AG08396 (cell line): ENCODE data around the gene URB1.
"Not testable (repeated sequence)": the region's sequence is repeated elsewhere in the genome, so short reads cannot be mapped to it uniquely, and the experiment has no call there.

Experiments
- DNase-seq: peaks from one replicate; pipeline ENCODE4 v3.0.0; 2012; ENCODE audit warnings: low spot score, mixed read lengths

The URB1 gene, protein sequence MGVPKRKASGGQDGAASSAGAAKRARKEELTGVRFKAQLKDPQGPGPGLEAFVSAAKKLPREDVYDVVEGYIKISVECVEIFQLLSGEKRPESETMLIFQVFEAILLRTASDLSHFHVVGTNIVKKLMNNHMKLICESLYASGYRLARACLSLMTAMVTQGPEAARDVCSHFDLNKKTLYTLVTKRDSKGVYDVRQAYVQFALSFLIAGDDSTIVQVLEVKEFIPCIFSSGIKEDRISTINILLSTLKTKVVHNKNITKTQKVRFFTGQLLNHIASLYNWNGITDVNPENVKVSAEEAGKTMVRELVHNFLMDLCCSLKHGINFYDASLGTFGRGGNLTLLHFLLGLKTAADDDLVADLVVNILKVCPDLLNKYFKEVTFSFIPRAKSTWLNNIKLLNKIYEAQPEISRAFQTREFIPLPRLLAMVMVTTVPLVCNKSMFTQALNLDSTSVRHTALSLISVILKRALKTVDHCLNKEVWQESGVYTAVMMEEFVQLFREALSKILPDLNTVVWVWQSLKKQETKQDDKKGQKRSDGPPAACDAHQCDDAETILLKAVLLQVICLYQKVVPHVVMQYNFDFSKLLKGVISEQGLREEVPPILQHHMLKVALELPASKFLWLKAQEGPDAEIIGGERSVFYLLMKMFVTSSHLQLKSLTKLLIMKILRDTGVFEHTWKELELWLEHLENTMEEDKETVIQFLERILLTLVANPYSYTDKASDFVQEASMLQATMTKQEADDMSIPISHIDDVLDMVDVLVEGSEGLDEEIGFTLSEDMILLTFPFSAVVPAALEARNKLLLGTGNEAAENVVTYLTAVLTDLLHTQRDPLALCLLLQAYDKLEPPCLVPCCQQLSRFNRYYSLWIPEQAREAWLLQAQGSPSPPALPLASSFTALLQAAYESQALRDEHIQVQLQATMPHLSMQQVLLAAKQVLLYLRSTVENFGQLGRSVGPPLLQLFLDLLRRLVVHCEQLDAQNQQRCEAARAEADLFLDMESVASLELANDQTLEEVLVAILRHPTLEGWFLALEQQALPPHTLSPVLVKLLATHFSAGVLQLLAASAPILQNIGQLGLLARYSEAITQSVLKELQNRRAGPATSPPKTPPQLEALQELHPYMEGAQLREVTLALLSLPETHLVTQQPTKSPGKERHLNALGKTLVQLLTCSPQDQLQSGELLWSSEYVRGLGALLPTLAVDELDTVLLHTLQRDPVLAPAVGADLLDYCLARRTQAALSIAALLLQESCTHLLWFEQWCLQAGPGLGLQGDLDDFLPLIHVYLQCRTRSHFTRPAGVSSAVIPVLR (N-terminal part only)

DNA sequence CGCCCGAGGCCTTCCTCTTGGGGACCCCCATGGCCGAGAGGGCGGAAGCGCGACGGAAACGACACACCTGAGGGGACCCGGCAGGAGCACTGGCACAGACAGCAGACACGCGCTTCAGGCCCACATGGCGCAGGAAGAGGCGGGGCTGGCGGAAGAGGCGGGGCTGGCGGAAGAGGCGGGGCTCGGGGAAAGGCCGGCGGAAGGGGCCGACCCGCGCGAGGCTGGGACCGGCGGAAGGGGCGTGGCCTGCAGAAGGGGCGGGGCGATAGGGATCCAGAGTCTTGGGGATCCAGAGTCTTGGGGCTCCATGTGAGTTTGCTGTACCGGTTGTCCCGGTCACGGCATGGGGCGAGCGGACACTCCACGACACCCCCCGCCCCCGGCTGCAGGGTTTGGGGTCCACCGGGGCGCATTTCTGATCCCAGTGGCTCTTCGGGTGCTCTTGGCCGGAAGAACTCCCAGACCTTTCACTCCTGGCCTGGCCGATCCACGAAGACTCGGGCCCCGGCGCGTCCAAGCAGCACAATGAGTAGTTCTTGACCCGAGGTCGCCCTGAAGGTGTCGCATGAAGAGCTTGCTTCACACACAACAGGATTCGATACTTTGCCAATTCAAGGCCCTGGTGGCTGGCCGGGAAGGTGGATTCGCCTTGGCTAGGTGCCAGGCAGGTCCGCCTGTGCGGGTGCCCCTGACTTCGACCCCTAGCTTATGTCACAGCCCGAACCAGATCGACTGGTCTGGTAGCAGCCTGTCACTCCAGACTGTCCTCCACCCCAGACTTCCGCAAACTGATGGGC, at the start of gene URB1:
URB1 (minus strand) TSS at position 133 of the 797 bp plus-strand sequence; CDS start at position 31, 102 bp downstream.
- DNase-seq = peak; percentile 95

DNA sequence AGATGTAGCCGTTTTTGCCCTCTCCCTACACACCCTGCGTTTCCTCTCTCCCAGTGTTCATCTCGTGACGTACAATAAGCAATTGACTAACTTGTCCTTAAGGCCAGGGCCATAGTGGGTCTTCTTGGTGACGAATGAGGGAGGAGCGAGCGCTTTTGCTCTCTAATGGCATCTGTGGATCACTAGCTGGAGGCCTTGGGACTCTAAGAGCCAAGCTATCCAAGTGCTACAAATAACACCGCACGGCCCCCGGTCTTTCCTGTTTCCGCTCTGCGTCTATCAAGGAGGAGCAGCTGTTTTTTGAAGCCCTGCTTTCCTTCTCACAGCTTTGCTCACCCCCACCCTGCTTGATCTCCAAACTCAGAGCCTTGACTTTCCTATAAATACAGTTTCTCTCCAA, 44.9 kb upstream of the URB1 start:
- no peak for DNase-seq

DNA sequence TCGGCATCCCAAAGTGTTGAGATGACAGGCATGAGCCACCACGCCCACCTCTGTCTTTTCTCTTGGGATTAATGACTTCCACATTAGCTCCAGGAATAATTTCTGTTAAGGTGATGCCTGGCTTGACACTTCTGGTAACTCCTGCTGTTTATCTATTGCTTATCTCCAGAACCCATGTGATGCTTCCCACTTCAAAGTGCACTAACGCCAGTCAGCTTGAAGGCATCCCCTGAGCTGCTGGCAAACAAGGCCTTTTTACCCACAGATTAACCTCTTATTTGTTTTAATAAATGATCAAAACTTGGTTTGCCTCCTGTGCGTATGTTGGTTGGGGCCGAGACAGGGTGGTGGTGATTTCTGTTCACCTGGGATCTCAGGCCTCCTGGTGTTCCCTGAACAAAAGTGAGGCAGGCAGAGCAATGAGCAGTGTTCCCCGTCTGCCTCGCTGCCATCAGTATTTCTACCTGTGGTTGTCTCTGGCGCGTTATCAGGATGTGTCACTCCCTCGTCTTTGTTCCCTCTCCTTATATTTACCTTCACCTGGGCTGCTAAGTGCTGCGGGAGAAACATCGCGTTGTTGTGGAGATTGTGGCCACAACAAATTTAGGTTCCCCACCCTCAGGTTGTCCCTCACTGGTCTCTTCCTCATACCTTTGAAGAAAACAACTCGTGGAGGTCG, 40.3 kb upstream of the URB1 start:
- DNase-seq = not testable (repeated sequence)

DNA sequence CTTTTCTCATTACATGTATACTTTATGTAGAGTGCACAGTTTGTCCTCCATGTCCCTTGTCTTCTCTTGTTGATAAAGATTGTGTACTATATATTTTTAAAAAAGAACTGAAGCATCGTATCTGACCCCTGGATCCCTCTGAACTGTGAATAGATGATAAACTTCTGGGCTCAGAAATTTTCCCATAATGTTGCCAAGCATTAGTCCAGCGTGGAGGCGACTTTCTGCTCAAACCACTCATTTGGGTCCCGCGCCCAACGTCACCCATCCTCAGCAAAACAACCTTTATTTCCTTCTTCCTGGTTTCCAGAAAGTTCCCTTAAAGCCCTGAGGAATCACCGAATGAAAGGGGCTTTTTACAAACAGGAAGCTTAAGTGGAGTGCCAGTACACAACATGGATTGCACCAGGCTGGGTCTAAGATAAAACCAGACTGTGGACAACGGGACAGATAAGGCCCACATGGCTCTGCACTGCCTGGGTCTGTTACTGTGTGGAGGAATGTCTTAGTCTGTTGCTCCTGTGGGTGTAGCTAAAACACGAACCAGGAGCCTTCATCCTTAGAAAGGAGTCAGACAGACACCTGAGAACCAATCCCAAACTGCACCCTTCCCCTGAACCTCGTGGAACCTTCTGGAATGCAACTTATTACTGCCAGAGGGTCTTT, 35.3 kb upstream of the URB1 start:
- no peak for DNase-seq

DNA sequence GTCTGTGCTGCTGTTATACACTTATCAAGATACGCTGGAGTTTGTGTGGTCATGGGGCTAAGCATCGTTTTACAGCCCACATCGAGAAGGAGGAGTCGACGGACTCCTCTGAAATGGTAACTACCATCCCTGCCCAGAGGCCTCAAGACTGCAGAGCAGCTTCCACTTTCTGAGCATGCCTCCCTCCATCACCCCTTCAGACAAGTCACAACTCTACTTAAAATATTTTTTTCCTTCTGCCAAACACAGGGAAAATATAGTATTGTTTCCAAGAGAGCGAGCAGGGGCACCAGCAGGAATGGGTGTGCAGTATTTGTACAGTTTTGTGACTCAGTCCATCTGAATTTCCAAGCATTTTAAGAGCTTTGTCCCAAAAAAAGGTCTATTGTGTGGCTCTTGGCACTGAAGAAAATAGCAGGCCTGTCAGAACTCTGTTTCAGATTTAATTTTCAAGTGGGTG, 33.8 kb upstream of the URB1 start:
- DNase-seq = peak; percentile 24

DNA sequence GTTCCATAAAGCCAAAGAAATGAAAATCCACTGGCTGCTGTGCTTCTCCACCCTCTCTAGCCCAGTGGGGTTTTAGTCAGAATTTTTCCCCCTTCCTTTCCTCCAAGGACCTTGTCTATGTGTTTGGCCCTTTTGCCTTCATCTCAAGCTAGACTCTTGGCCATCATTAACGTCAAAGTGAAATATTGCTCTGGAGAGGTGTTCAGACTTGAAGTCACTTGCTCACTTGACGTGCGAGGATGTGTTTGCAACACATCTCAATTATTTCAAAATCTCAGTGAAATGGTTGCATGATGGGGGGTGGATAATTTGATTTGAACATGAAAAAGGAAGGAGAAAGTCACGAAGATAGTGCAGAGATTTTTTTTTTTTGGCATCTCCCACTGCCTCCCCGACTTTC, 33.3 kb upstream of the URB1 start:
- DNase-seq = no peak

DNA sequence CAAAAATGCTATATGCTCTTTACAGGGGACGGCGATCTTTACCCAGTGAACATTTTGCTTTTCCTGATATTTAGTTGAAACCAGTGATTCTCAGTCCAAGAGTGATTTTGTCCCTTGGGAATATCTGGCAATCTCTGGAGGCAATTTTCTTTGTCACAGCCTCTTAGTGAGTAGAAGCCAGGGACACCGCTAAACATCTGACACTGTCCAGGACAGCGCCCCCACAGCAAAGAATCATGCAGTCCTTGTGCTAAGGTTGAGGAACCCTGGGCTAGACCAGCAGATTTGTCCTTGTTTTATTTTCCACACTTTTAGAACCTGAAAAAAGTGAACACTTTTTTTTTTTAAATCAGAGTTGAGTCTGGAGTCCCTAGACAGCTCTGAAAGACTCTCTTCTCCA, 32.8 kb upstream of the URB1 start:
- no peak for DNase-seq

DNA sequence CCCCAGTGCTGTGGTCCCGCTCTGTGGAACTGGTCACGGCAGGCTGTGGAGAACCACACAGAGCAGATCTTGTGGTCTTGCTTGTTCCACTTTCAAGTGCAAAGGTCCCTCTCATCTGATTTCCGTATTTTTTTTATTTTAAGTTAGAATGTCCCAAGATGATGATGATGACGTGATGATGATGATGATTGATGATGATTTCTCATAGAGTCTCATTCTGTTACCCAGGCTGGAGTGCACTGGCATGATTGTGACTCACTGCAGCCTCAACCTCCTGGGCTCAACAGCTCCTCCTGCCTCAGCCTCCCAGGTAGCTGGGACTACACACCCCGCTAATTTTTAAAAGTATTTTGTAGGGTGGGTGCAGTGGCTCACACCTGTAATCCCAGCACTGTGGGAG, 31.9 kb upstream of the URB1 start:
- DNase-seq = no peak

DNA sequence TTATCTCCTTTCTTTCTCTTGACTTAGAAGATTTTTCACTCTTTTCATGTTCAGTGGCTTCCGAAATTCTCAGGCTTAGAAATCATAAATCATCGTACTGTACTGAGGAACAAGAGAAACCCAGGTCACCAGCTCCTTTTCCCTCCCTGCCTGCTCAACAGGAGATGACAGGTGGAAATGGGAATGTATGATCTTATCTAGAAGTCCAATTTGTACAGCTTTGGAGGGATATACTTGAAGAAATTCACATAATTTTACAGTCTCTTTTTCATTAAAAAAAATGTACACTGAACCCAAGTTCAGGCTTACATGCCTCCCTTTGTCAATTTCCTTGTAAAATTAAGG, 31.4 kb upstream of the URB1 start:
- DNase-seq = no peak

DNA sequence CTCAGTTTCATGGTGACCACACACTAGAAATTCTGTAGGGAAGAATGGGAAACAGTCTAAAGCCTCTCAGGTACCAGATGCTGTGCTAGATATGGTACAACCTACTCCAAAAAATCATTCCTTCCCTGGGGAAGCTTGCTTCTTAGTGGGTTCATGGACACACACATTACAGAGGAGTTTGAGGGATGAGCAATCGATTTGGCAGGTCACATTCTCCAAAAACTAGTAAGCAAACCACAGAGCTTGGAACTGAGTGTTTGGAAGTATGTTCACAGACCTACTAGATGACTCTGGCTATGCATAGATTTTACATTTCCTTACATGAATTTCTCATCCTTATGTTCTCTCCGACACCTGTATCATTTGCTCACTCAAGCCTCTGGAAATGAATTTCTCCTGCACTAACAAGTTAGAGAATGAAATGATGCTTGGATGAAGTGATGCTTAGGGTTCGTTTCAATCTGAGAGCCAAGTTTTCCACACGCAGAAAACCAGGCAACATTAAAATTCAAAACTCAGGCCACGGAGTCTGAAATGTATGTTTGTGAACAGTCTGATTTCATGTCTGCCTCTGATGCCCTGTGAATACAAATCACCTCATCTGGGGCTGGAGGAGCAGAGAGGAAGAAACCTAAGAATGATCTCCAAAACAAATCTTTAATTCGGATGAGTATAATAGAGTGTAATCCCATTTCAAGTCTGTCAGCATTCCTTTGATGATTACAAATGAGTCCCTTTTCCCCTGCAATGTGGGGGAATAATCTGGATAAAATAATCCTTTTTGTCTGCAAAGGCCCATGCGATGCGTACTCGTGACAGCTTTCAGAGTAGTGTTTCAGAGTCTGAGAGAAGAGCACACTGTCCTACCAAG, 30.7 kb upstream of the URB1 start:
- DNase-seq = peak; percentile 75

DNA sequence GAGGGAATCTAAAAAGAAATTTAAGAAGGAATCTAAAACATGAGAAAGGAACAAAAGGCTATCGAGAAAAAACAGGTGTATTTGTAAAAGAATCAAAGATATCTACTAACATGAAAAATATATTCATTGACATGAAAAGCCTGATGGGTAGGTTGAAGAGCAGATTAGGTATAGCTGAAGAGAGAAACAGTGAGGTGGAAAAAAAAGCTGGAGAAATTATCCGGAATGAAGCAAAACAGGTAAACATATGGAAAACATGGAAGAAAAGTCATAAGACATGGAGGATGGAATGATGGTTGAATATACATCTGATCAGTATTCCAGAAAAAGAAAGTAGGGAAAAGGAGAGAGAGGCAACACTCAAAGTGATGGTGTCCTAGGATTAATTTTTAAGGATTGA, 29.3 kb upstream of the URB1 start:
- no peak for DNase-seq

DNA sequence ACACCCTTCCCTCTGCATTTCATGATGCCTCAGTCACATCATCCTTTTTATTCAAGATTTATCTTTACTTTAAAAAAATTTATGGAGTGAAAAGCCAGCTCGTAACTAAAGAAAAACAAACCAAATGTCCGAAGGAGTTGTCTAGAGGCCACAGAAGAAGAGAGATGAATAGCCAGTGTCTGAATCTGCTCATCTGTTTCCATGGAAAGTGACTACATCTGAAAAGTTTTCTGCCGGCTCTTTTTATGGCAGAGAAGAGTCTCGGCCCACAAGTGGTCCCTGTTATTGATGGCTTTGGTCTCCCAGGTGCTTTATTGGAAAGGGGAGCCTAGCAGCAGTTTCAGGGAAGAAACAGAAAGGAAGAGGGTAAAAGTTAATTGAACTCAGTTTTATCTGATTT, 25.3 kb upstream of the URB1 start:
- DNase-seq = no peak

DNA sequence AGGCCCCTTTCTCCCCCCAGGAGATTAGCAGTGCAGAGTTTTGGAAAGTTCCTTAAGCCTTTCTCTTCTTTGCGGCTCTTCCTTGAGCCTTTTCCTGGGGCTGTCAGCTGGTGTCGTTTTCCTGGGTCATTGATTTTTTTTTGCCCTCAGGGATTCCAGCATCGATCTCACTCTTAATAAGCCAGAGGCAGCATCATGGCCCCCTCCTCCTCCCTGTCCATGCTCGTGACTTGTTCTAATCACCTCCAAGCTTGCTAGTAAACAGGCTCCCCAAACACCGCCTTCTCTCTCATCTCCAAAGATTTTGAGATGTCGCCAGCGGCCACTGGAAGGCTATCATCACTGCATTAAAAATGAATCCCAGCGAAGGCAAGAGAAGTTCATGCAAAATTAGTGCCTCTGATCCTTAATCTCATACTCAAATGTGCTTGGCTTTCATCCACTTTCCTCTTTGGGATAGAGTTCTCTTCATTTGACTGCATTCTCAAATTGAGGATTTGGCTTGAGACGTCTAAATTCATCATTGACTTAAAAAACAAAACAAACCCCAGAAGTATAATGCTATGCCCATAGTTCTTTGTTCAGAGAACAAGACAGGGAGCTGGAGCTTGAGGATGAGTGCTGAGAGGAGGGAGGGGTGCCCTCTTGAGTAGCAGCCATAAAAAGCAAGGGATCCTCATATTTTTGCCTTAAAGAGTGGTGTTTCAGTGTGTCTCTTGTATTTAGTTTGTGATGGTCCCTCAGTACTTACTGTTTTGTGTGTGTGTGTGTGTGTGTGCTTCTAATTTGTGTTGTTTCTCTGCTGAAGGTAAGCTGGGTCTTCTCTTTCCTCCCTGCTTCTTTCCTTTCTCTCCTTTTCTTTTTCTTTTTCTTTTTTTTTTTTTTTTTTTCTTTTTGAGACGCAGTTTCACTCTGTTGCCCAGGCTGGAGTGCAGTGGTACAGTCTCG, 22.9 kb upstream of the URB1 start:
- no peak for DNase-seq

DNA sequence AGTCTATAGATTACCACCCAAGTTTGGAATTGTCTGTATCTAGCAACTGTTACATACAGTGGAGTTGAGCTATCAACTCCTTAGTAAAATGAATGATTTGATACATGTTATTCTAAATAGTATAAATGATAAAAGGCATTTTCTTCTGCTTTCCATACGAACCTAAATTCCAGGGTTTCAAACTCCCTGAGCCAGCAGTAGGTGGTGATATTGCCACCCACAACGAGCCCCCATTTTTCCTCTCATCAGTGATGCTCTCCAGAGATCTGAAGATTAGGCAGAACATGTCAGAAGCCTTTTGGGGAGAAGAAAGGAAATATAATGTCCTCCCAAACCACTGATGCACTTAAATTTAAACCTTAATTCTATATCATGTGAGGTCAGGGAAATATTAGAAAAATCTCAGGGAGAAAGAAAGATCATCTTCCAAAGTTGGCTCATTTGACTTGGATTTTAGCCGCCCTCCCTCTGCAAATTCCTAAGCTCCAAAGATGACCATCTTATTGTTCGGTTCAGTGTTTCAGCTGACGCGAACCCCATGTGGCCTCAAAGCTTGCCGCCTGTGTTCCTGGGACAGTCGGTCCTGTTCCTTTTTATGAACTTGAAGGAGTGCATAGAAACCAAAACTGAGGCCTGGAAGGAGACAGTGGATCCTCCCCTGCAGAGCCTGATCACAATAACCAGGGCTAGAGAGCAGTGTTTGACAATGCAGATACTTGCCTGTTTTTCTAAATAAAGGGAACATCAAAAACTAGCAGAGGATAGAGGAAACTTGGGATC, 22.0 kb upstream of the URB1 start:
- peak; percentile 39 for DNase-seq

DNA sequence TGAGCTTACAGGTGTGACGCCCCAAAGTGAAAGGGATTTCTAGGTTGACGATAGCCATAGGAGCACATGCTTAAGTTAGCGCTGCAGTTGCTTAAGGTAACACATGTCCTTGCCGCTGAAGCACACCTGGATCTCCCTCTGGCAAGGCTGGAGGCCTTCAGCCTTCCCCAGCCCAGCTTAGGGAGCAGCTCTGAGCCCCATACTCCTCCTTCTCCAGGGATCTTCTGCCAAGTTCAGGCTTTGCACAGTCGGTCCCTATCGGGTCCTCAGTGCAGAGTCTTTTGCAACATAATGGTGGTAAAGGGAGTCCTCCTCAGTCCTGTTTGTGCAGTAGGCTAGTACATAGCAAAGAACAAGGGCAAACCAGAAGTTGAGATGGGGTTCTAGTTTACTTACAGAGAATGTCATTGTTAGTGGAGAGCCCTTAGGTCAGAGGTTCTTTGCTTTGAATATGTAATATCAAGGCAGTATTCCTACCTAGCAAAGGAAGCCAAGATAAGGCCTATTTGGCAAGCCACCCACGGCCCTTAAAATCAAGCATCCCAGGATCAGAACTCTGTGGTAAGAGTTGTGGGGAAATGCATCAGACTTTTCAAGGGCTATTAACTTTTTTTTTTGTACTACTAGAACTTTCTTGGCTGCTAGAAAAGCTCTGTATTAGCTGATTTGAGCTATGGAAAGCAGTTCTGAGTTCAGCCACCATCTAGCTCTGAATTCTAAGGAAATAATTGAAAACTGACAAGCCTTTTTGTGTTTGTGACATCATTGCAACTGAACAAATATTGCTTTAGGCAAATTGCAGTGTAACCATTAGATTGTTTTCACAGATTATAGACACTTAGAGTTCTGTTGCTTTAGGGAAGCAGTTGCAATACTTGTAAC, 21.1 kb upstream of the URB1 start:
- peak; percentile 18 for DNase-seq

DNA sequence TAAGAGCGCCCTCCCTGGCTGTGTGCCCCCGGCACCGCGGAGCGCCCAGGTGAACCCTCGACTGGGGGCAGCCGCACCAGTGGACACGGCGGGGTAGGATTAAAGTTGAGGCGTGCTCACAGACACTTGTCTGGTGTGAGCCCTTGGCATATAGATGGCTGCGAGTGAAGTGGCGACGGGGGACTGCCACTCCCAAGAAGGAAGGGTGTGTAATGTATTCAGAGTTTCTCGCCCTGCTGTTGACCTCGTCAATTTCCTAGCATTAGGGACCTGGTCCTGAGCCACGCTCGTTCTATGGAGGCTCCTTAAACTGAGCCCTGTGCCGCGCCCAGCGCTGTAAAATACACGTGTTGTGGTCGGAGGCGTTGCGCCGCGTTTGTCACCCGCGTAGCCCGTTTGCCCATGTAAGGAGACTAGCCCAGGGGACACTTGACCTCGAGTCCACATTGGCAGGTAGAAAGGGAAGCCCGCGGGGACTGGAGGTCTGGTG, 20.2 kb upstream of the URB1 start:
- DNase-seq = no peak
